GM21528 (cell line): Measurements from ENCODE around the gene CPT2.
A peak's percentile ranks its signal among the peaks of the same experiment; 100 is the strongest.

ENCODE experiments used
- ATAC-seq: cut with Tn5 transposase; IDR thresholded peaks from one replicate; pipeline ENCODE4 v1.9.1; 2021; ENCODE audit warnings: mild to moderate bottlenecking, moderate library complexity; ENCODE audit not compliant: unreplicated experiment, low FRiP score

Gene CPT2

GRCh38 chr1:53210954-53211353, 14.3 kb downstream of the CPT2 start:
- ATAC-seq = no peak

GRCh38 chr1:53214376-53214940, 17.8 kb downstream of the CPT2 start:
- ATAC-seq = no peak

DNA sequence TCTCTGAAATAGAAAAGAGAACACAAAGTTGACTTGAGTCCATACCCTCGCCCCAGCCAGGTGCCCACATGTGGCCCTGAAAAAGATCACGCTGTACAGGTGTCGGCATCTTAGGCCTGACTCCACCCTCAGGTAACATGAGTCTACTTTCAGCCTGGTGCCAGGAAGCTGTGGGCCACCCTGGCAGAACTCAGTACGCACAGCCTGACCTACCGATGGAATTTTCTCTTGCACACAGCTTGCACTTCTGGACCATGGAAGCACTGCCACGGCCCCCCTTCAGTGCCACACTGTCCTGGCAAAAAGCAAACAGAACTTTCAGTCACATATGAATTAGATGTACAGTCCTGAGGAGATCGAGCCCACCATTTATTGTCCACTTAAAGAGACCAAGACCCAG, 21.6 kb downstream of the CPT2 start:
- ATAC-seq = no peak

- ATAC-seq = no peak
These were observed 23.1 kb downstream of the CPT2 start for GRCh38 chr1:53219711-53220110.

DNA sequence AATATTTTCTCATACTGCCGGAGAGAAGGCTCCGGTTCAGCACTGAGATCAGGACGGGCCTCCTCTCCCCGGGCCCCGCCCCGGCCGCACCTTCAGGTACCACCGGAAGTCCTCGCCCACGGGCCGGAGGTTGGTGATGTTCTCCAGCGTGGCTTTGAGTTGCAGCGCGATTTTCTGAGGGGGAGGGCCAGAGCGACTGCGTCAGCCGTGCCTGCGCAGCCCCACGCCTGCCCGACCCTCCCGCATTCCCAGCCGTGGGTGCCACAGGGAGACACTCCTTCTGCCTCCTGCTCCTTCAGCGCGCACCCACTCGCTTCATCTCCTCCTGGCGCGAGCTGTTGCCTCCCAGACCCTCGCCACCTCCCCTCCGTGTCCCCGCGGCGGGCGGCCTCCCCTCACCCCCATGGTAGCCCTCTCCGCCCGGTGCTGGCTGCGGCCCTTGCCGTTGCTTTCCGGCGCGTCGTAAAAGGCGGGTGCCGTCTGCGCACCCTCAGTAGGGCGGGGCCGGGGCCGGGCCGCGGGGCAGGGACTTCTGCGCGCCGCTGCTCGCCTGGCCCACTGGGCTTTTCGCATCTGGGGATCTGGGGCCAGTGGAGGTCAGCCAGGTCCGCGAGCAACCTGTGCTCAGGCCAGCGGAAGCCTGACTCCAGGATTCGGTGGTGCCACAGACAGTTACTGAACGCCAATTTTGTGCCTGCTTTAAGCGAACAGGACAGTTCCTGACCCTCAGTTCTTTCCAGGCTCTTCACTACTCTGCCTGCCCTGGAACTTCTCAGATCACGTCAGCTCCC, 23.7 kb downstream of the CPT2 start, which contains the start of gene CZIB:
Gene CZIB, minus strand, starts transcription at position 464 of the 791 bp plus-strand sequence. Its CDS starts 59 bp downstream, at position 405.
- peak; percentile 92 for ATAC-seq

DNA sequence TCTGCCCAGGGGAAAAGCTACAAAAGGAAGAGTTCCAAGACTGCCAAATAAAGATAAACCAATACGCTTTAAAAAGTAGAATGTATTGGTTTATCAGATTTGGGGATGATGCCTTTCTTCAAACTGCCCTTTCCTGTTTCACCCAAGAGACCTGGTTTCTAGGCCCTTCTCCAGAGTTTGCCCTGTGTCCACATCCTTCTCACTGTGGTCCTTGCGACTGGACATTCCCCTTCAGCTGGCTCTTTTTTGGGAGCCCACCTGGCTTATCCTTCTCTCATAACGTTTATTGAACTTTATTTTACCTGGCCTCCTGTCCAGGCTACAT, 24.3 kb downstream of the CPT2 start:
- no peak for ATAC-seq

DNA sequence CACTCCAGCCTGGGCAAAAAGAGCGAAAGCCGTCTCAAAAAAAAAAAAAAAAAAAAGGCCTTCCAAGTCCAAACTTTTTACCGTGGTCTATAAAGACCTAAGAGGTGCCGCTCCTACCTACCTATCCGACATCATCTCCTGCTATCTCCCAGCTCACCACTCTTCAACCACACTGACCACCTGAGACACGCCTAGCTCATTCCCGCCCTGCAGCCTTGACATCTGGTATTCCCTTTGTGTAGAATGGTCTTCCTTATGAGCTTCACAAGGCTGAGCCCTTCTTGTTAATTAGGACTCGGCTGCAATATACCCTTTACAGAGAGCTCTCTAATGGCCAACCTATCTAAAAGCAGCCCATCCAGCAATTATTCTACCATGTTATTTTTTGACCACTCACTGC, 41.0 kb downstream of the CPT2 start:
- no peak for ATAC-seq

- ATAC-seq = peak; percentile 97
These were observed 41.9 kb downstream of the CPT2 start, which contains the start of gene MAGOH for GRCh38 chr1:53238197-53239155. Gene MAGOH, minus strand, starts transcription at chr1:53238518. Its CDS starts 70 bp downstream, at chr1:53238448.

DNA sequence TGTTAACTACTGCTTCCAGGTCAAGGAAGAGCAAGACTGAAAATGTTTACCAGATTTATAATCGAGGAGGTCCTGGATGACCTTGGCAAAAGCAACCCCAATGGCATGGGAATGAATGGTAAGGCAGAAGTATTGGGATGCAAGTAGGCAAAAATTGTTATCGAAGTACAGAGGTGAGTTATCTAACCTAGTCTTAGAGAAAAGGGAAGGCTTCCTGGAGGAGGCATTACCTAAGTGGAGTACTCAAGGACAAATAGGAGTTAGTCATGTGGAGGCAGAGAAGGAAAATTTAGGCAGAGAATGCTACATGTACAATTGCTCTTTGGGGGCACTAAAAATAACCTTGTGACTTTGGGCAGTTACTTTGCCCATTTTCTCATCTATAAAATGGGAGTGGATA, 45.2 kb downstream of the CPT2 start:
- no peak for ATAC-seq

DNA sequence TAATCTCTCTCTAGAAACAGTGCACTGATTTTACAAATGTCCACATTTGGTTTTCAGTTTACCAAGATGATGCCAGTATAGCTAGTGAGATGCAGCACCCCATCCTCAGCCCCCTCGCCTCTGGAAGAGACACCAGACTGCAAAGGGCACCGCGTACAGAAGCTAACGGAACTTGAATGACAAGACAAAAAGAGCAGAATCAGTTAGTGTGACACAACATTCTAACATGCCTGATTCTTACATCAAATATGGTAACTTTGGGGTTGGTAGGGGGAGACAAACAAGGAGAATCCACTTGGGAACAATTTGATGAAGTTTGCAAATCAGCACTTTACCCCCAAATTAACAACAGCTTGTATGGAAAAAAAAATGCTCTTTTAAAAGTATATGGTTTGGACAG, 45.8 kb downstream of the CPT2 start:
- ATAC-seq = no peak

GRCh38 chr1:53244141-53244540, 47.5 kb downstream of the CPT2 start:
- no peak for ATAC-seq

DNA sequence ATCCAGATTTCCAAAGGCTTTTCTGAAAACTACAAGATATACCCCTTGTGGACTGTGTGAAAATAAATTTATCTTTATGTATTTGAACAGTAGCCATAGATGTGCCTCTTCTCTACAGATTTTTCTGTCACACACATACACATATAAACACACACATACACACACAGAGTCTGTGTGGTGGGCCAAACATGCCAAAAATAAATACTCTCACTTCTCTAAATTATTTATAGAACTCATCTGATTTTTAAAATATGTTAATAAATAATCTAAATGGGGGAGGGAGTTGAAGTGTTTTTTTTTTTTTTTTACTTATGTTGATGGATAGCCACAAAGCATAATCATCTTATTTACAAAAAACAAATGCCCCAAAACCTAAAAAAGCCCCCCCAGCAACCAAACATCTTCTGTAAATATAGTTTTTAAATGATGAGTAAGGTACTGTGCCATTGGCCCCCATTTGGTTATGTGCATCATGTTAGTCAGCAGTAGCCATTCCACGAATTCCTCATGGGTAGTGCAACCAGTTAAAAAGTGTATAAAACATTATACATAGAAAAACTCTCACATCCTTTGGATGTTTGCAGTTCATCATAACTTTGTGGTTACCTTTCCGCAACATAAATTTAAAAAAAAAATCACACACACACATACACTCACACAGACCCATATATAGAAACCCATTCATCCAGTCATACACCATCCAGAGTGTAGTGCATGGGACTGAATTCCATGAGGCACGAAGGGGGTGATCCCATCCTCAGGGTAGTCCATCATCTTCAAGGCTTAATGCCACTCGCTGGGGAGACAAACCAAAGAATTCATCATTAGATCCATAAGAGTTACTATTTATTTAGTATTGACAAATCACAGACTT, 49.9 kb downstream of the CPT2 start:
- no peak for ATAC-seq

GRCh38 chr1:53249706-53250105, 53.1 kb downstream of the CPT2 start:
- ATAC-seq = no peak

DNA sequence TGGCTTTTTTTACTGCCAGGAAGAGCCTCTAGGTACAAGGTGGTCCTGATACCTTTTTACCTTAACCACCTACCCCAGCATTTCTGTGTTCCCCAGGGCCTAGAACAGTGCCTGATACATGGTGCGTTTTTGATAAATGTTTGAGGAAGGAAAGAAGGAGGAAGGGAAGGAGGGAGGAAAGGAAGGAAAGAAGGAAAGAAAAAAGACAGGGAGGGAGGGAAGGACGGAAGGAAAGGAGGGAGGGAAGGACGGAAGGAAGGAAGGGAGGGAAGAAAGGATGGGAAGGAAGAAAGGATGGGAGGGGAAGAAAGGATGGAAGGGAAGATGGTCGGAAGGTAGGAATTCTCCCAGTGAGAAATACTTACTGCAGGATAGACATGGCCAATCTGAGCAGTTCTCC, 53.7 kb downstream of the CPT2 start:
- ATAC-seq = no peak

- no peak for ATAC-seq
These were observed 57.5 kb downstream of the CPT2 start for GRCh38 chr1:53254011-53254640.

DNA sequence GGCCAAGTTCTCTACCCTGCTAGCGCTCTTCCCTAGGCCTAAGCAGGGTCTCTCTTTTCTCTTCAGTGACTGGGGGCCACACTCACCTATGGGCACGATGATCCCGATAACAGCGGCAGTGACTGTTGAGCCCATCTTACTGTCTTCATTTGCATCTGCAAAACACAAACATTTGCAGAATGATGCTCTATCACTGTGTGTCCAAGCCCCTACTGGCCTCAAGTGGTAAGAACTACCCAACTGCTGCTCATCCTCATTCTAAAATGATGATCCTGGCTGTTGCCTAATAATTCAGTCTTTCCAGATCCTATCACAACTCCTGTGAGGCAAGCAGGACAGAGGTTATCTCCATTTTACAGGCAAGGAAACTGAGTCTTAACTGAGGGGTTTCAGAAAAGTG, 58.4 kb downstream of the CPT2 start:
- ATAC-seq = no peak

DNA sequence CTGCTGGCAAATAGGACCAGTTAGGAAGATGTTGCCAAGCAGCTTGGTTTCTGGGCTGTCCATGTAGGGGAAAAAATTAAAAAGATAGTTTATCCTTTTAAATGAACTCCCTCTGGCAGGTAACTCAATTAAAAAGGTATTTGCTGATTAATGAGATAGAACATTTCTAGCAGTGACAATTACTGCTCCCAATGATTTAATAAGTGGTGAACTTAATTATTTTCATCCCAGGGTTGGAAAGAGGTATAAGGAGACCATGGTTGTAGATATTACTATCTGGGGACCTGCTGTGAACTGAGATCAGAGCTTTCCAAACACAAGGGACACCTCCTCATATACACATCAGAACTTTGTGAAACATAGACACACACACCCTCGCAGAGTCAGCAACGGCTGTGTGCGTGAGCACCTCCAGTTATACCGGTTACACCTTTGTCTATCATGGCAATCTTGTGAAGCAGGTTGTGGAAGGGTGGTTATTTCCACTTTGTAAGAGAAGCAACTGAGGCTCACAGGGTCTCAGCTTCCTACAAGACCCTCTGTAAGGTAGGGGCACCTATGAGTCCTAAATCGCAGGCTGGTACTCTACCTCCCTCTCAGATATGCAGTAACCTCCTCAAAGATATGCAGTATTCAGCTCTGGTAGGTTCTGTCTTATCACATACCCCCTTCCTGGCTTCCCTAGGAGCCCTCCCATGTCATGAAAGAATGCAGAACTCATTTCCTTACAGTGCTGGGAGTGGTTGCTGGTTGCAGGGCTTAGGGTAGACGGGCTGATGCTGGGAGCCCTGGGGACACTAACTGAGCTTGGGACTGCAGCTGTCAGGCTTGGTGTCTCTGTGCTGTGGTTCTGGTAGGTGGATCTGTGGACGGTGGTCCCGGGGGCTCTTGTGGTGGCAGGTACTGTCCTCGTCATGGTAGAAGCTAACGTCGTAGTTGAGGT, 60.2 kb downstream of the CPT2 start:
- ATAC-seq = no peak

- no peak for ATAC-seq
These were observed 60.9 kb downstream of the CPT2 start for GRCh38 chr1:53257454-53258081.
